Head of caudate nucleus (tissue), 42 donors: ENCODE data around the gene USP25.

ENCODE experiments used
- DNase-seq, 42 donors: peaks; one replicate each; pipeline versions ENCODE4 v3.0.0 to v3.0.0-alpha.2; 2020 to 2021; ENCODE audit warnings: mixed read lengths in 7 of 42
- intact Hi-C: fragments of 100-400 bp; cut with DNase I; formaldehyde crosslinking; loops from one replicate; pipeline ENCODE4 v1.15.0; 2022

USP25 gene

GRCh38 chr21:15793550-15794235 lies 63.9 kb downstream of the USP25 start:
- intact Hi-C loops: no loop called here
- no peak for DNase-seq

- no peak for DNase-seq
- intact Hi-C loops: no loop called here
These were observed 64.6 kb downstream of the USP25 start for GRCh38 chr21:15794277-15794912.

- DNase-seq: no peak
- intact Hi-C loops: no loop called here
These were observed 65.8 kb downstream of the USP25 start for GRCh38 chr21:15795533-15795932.

GRCh38 chr21:15797577-15798363 lies 68.0 kb downstream of the USP25 start:
- intact Hi-C loops: no loop called here
- no peak for DNase-seq

GRCh38 chr21:15801352-15801863 lies 71.6 kb downstream of the USP25 start:
- DNase-seq: no peak
- intact Hi-C loops: no loop called here

- DNase-seq: peak in 31 of 42 donors; percentile 19 to 78 (median 50)
- intact Hi-C loops: no loop called here
These were observed 74.6 kb downstream of the USP25 start for GRCh38 chr21:15804247-15805005.

- no peak for DNase-seq
- intact Hi-C loops: no loop called here
These were observed 79.3 kb downstream of the USP25 start for GRCh38 chr21:15809065-15809464.

- DNase-seq: no peak
- intact Hi-C loops: no loop called here
These were observed 80.0 kb downstream of the USP25 start for GRCh38 chr21:15809818-15810217.

GRCh38 chr21:15815285-15815684 lies 85.5 kb downstream of the USP25 start:
- DNase-seq: no peak
- intact Hi-C loops: no loop called here

GRCh38 chr21:15820327-15820726 lies 90.5 kb downstream of the USP25 start:
- intact Hi-C loops: no loop called here
- DNase-seq: no peak

GRCh38 chr21:15820852-15821379 lies 91.1 kb downstream of the USP25 start:
- no peak for DNase-seq
- intact Hi-C loops: no loop called here

- no peak for DNase-seq
- intact Hi-C loops: no loop called here
These were observed 93.8 kb downstream of the USP25 start for GRCh38 chr21:15823486-15824150.

- no peak for DNase-seq
- intact Hi-C loops: no loop called here
These were observed 95.9 kb downstream of the USP25 start for GRCh38 chr21:15825700-15826099.

GRCh38 chr21:15826147-15826780 lies 96.5 kb downstream of the USP25 start:
- intact Hi-C loops: no loop called here
- peak in 12 of 42 donors; percentile 10 to 50 (median 22) for DNase-seq

GRCh38 chr21:15826908-15827601 lies 97.3 kb downstream of the USP25 start:
- intact Hi-C loops: no loop called here
- peak in 1 of 42 donors; percentile 4 for DNase-seq

GRCh38 chr21:15831497-15831896 lies 101.7 kb downstream of the USP25 start:
- intact Hi-C loops: no loop called here

GRCh38 chr21:15837645-15838044 lies 107.9 kb downstream of the USP25 start:
- intact Hi-C loops: no loop called here
- DNase-seq: peak in 1 of 42 donors; percentile 6

More at GRCh38 chr21:15831497-15831896, 101.7 kb downstream of the USP25 start:
- DNase-seq: no peak
